Measurements from ENCODE around the gene GAK. TPM values are rescaled to one million over a fixed set of nuclear protein-coding genes. Genes with fewer than 3 reads are reported as not detected.

GAK gene
- total RNA-seq, 1 donor from 2014 or later = 116 TPM

DNA sequence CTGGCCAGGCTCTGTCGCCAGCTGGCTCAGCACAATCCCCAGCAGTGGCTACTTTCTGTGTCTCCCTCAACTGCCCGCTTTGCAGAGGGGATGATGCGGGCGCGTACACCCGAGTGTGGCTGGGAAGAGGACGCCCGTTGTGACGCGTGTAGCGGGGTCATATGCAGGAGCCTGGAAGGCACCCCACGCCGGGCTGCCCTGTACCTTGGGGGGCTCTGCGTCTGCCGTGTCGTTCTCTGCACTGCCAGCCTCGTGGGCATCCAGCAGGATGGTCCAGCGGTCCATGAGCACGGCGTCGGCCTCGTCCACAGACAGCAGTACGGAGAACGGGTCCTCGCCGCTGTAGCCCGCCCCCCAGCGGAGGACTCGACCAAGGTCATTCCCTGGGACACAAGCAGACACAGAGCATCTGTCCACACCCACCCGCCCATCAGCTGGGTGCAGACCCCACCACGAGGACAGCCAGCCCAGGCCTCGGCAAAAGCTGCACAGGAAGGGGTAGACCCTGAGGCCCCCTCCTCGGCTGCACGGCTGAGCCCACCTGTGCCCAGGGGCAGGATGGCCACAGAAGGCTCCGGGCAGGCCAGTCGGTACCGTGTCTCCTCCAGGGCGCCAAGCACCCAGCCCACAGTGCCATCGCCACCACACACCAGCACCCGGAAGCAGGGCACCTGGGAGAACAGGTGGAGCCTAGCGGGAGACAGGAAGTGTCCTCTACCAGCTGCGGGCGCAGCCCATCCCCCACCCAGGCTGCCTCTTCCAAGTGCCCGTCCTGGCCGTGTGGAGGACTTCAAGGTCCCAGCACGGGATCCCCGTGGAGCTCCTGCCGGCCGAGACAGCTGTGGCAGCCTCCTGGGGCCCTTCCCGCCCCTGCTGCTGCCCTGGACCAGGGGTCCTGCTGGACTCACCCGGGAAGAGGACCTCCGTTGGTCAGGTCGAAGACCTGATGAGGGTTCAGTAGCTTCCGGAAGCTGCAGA is 30.4 kb upstream of the GAK start:
- DNase-seq (ENCODE audit: low spot score, unreplicated experiment) = no peak
- Mint-ChIP-seq H3K4me3 (ENCODE audit: low read depth) (no peak overlapping the region), H3K36me3 (ENCODE audit: insufficient read depth) (peaks cover 3% of the 10 kb centered on the region), H3K27me3 (no peaks in the 10 kb centered on the region), H3K9me3 (ENCODE audit: low read depth) (no peaks in the 10 kb centered on the region), H3K27ac (no peak overlapping the region), H3K4me1 (ENCODE audit: low read depth) (no peaks in the 10 kb centered on the region)
- TF ChIP-seq, protein P1, sequence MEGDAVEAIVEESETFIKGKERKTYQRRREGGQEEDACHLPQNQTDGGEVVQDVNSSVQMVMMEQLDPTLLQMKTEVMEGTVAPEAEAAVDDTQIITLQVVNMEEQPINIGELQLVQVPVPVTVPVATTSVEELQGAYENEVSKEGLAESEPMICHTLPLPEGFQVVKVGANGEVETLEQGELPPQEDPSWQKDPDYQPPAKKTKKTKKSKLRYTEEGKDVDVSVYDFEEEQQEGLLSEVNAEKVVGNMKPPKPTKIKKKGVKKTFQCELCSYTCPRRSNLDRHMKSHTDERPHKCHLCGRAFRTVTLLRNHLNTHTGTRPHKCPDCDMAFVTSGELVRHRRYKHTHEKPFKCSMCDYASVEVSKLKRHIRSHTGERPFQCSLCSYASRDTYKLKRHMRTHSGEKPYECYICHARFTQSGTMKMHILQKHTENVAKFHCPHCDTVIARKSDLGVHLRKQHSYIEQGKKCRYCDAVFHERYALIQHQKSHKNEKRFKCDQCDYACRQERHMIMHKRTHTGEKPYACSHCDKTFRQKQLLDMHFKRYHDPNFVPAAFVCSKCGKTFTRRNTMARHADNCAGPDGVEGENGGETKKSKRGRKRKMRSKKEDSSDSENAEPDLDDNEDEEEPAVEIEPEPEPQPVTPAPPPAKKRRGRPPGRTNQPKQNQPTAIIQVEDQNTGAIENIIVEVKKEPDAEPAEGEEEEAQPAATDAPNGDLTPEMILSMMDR (IDR thresholded peaks at IDR 0.05; ENCODE audit: unreplicated experiment) = no peak

DNA sequence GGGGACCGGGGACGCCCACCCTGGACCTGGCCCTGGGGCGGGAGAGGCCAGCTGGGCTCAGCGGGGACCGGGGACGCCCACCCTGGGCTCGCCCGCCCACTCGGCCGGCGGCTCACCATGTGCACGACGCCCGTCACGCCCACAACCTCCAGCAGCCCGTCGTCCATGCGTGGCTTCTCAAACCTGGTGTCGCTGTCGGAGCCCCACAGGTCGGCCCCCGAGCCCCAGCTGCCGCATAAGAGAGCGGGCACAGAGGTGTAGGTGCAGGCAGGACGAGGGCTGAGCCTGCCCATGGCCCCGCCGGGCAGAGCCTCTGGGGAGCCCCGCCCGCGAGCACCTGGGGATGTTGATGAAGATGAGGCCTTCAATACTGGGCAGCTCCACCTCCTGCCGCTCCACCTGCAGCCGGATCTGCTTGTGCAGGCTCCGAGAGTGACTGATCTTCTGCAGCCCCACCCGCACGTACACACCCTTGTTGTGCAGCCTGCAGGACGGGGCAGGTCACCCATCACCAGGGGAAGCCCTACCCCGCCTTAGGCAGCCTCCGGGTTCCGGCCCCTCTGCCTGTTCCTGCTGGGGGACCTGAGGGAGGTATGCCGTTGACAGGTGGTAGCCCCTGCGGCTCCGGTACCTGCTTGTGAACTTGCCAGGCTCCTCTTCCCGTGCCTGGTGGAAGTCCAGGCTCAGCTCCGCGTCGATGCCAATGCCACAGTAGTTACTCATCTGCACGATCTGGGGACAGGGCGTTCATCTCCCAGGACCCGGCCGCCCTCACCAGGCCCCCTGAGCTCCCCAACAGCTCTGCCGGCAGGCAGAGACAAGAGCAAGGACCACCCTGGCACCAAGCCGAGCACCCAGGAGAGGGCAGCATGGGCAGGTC is 29.5 kb upstream of the GAK start:
- H3K4me3 Mint-ChIP-seq (ENCODE audit: low read depth) = no peak overlapping the region
- no peak overlapping the region for H3K27ac Mint-ChIP-seq
- H3K4me1 Mint-ChIP-seq (ENCODE audit: low read depth) = no peaks in the 10 kb centered on the region

DNA sequence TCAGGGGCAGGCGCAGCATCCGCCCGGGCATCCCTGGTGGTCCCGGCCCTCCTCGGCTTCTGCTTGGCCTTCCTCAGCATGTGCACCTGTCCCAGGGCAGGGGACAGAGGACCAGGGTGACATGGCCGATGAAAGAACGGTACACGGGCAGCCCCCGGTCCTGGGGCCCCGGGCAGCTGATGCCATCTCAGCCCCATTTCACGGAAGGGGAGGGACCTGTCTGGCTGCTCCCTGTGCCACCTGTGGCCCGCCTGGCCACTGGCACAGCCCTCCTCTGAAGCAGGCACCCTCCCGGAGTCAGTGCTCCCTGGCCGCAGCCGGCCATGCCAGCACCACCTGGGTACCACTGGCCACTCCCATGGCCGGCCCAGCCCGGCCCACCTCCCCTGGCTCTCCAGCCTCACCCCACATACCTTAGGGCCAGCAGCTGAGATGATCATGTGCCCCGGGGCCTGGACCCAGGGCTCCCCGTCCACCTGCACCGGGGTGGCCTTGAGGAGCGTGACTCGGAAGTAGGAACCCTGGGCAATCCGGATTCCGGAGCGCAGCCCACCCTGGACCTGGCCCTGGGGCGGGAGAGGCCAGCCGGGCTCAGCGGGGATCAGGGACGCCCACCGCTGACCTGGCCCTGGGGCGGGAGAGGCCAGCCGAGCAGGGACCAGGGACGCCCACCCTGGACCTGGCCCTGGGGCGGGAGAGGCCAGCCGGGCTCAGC is 28.7 kb upstream of the GAK start:
- TF ChIP-seq, protein P1 (IDR thresholded peaks at IDR 0.05; ENCODE audit: unreplicated experiment) = no peak
- Mint-ChIP-seq H3K4me1 (ENCODE audit: low read depth) (no peaks in the 10 kb centered on the region), H3K27me3 (no peaks in the 10 kb centered on the region), H3K9me3 (ENCODE audit: low read depth) (no peaks in the 10 kb centered on the region), H3K27ac (no peak overlapping the region), H3K36me3 (ENCODE audit: insufficient read depth) (peaks cover 1% of the 10 kb centered on the region), H3K4me3 (ENCODE audit: low read depth) (no peak overlapping the region)
- no peak for DNase-seq (ENCODE audit: low spot score, unreplicated experiment)

More for the DNA sequence above, 29.5 kb upstream of the GAK start:
- DNase-seq (ENCODE audit: low spot score, unreplicated experiment) = no peak
- Mint-ChIP-seq H3K36me3 (ENCODE audit: insufficient read depth) (peaks cover 3% of the 10 kb centered on the region), H3K9me3 (ENCODE audit: low read depth) (no peaks in the 10 kb centered on the region), H3K27me3 (no peaks in the 10 kb centered on the region)
- TF ChIP-seq, protein P1 (IDR thresholded peaks at IDR 0.05; ENCODE audit: unreplicated experiment) = no peak

DNA sequence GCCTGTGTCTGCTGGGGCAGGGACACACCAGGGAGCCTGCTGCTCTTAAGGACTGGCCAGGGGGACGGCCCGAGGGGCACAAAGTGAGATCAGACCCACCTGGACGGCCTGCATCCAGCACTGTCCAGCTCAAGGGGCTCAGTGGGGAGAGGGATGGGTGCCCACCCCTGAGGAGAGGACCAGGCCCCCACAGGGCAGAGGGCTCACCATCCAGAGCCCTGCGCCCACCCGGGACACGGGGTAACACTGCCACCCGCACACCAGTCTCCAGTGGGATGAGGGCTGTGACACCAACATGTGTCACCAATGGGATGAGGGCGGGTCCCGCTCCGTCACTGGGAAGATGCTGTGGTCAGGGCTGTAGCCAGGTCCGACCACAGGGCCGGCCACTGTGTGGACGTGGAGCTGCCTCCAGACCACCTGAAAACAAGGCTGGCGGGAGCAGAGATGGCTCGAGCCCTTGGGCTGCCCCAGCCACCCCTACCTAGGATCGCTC is 28.1 kb upstream of the GAK start:
- Mint-ChIP-seq H3K9me3 (ENCODE audit: low read depth) (no peaks in the 10 kb centered on the region), H3K27ac (no peak overlapping the region), H3K4me3 (ENCODE audit: low read depth) (no peak overlapping the region), H3K36me3 (ENCODE audit: insufficient read depth) (peaks cover 1% of the 10 kb centered on the region), H3K4me1 (ENCODE audit: low read depth) (no peaks in the 10 kb centered on the region), H3K27me3 (no peaks in the 10 kb centered on the region)
- no peak for DNase-seq (ENCODE audit: low spot score, unreplicated experiment)
- TF ChIP-seq, protein P1 (IDR thresholded peaks at IDR 0.05; ENCODE audit: unreplicated experiment) = no peak

All from progenitor cell of endocrine pancreas (in vitro differentiated cells).